Trophoblast cell (in vitro differentiated cells and primary cell): Measurements from ENCODE around the gene CASQ2.
A peak's percentile ranks its signal among the peaks of the same experiment; 100 is the strongest.

Source experiments
- DNase-seq, 2 donors: peaks; one replicate each; pipeline ENCODE4 v3.0.0-alpha.2; 2016
- H2AFZ ChIP-seq: 2 replicates; pipeline ENCODE4 v1.6.1; 2013; ENCODE audit warnings: low read length, moderate library complexity, mild to moderate bottlenecking; ENCODE audit not compliant: insufficient read depth, poor library complexity
- H2AK5ac ChIP-seq: 2 replicates; pipeline ENCODE4 v1.6.1; 2013; ENCODE audit warnings: mild to moderate bottlenecking, low read length
- H2BK120ac ChIP-seq: 2 replicates; pipeline ENCODE4 v1.6.1; 2013; ENCODE audit warnings: low read length, mild to moderate bottlenecking, moderate library complexity; ENCODE audit not compliant: insufficient read depth, poor library complexity
- H2BK12ac ChIP-seq: 2 replicates; pipeline ENCODE4 v1.6.1; 2013; ENCODE audit warnings: mild to moderate bottlenecking, low read length, moderate library complexity
- H2BK5ac ChIP-seq: 2 replicates; pipeline ENCODE4 v1.6.1; 2013; ENCODE audit warnings: low read length, low read depth, moderate library complexity, mild to moderate bottlenecking; ENCODE audit not compliant: poor library complexity
- H3K14ac ChIP-seq: 2 replicates; pipeline ENCODE4 v1.6.1; 2013; ENCODE audit warnings: mild to moderate bottlenecking, low read length
- H3K18ac ChIP-seq: 2 replicates; pipeline ENCODE4 v1.6.1; 2013; ENCODE audit warnings: mild to moderate bottlenecking, low read length
- H3K23ac ChIP-seq: 2 replicates; pipeline ENCODE4 v1.6.1; 2013; ENCODE audit warnings: low read length
- H3K27ac ChIP-seq: 2 replicates; pipeline ENCODE4 v1.5.1; 2013; ENCODE audit warnings: low read depth, mild to moderate bottlenecking, inconsistent platforms, low read length, moderate library complexity
- H3K27me3 ChIP-seq: 2 replicates; pipeline ENCODE4 v1.6.1; 2013; ENCODE audit warnings: inconsistent platforms, mild to moderate bottlenecking, low read length, moderate library complexity; ENCODE audit not compliant: insufficient read depth
- H3K36me3 ChIP-seq, 2 experiments: 1 replicate in 1 of 2; 2 replicates in 1 of 2; pipeline ENCODE4 v1.6.1; 2013; ENCODE audit warnings: low read length in 2 of 2, mild to moderate bottlenecking in 2 of 2, moderate library complexity in 1 of 2; ENCODE audit not compliant: insufficient read depth in 2 of 2, control insufficient read depth in 1 of 2
- H3K4ac ChIP-seq: 2 replicates; pipeline ENCODE4 v1.6.1; 2013; ENCODE audit warnings: low read depth, mild to moderate bottlenecking, low read length, moderate library complexity
- H3K4me1 ChIP-seq, 2 experiments: 1 replicate in 1 of 2; 2 replicates in 1 of 2; pipeline ENCODE4 v1.6.1; 2013; ENCODE audit warnings: low read length in 2 of 2, mild to moderate bottlenecking in 2 of 2, moderate library complexity in 1 of 2; ENCODE audit not compliant: insufficient read depth in 2 of 2, control insufficient read depth in 1 of 2
- H3K4me2 ChIP-seq: 2 replicates; pipeline ENCODE4 v1.6.1; 2013; ENCODE audit warnings: inconsistent platforms, mild to moderate bottlenecking, low read length, moderate library complexity
- H3K4me3 ChIP-seq: 2 replicates; pipeline ENCODE4 v1.5.1; 2013; ENCODE audit warnings: mild to moderate bottlenecking, low read depth, low read length, inconsistent platforms
- H3K79me1 ChIP-seq: one replicate; pipeline ENCODE4 v1.6.1; 2013; ENCODE audit warnings: low read length
- H3K79me2 ChIP-seq: 2 replicates; pipeline ENCODE4 v1.6.1; 2013; ENCODE audit warnings: low read length, mild to moderate bottlenecking; ENCODE audit not compliant: control insufficient read depth, insufficient read depth, poor library complexity
- H3K9ac ChIP-seq: 2 replicates; pipeline ENCODE4 v1.6.1; 2013; ENCODE audit warnings: mild to moderate bottlenecking, low read length
- H3K9me3 ChIP-seq: 2 replicates; pipeline ENCODE4 v1.6.1; 2013; ENCODE audit warnings: low read depth, mild to moderate bottlenecking, control low read depth, inconsistent platforms, low read length; ENCODE audit not compliant: insufficient read depth
- H4K12ac ChIP-seq: 2 replicates; pipeline ENCODE4 v1.6.1; 2013; ENCODE audit warnings: low read depth, mild to moderate bottlenecking, low read length, moderate library complexity
- H4K8ac ChIP-seq: 2 replicates; pipeline ENCODE4 v1.6.1; 2013; ENCODE audit warnings: low read depth, mild to moderate bottlenecking, low read length, moderate library complexity
- H4K91ac ChIP-seq: one replicate; pipeline ENCODE4 v1.6.1; 2013; ENCODE audit warnings: low read depth, mild to moderate bottlenecking, low read length, moderate library complexity
- WGBS: extraction: QIAGEN DNeasy Blood & Tissue Kit; methylation state at CpG from one replicate; pipeline ENCODE4 v1.1.7; 2013; ENCODE audit warnings: missing lambda C conversion rate; ENCODE audit not compliant: insufficient read length, insufficient coverage; ENCODE audit errors: extremely low coverage; 5-methylcytosine and 5-hydroxymethylcytosine counted together

CASQ2 gene

GRCh38 chr1:115668579-115668978 lies 99.9 kb downstream of the CASQ2 start:
- no peak overlapping the region for H3K4ac ChIP-seq
- no peak overlapping the region for H3K14ac ChIP-seq
- peaks cover 9% of the 10 kb centered on the region for H3K79me1 ChIP-seq
- H3K23ac ChIP-seq, result no peak overlapping the region
- peaks cover 22 to 32% of the 10 kb centered on the region in 2 experiments for H3K4me1 ChIP-seq
- H3K18ac ChIP-seq, result no peak overlapping the region
- no peak overlapping the region for H2BK120ac ChIP-seq
- no peak overlapping the region for H2BK12ac ChIP-seq
- H3K4me2 ChIP-seq, result no peak overlapping the region
- H2AK5ac ChIP-seq, result no peak overlapping the region
- no peak overlapping the region for H4K91ac ChIP-seq
- H2AFZ ChIP-seq, result no peak overlapping the region
- no peaks in the 10 kb centered on the region for H3K9me3 ChIP-seq
- H2BK5ac ChIP-seq, result peak overlapping the region; percentile 49
- no peak overlapping the region for H4K12ac ChIP-seq
- no peak for DNase-seq
- peak overlapping the region; percentile 54 for H3K27ac ChIP-seq
- H3K79me2 ChIP-seq, result peaks cover 2% of the 10 kb centered on the region
- H3K27me3 ChIP-seq, result no peaks in the 10 kb centered on the region
- no CpG with 5 or more reads among the region's 1 CpG for WGBS
- no peak overlapping the region for H4K8ac ChIP-seq
- no peak overlapping the region for H3K4me3 ChIP-seq
- no peak overlapping the region for H3K9ac ChIP-seq
- H3K36me3 ChIP-seq, result peaks cover 12 to 30% of the 10 kb centered on the region in 2 experiments

GRCh38 chr1:115666702-115667101 lies 101.8 kb downstream of the CASQ2 start:
- H3K23ac ChIP-seq, result no peak overlapping the region
- H3K9ac ChIP-seq, result no peak overlapping the region
- peak overlapping the region; percentile 67 for H3K18ac ChIP-seq
- no peak overlapping the region for H2AFZ ChIP-seq
- H3K27ac ChIP-seq, result no peak overlapping the region
- H4K12ac ChIP-seq, result no peak overlapping the region
- WGBS, result no CpG with 5 or more reads among the region's 4 CpGs
- H3K9me3 ChIP-seq, result no peaks in the 10 kb centered on the region
- H3K79me2 ChIP-seq, result peaks cover 1% of the 10 kb centered on the region
- peaks cover 15 to 31% of the 10 kb centered on the region in 2 experiments for H3K4me1 ChIP-seq
- peak overlapping the region; percentile 25 for H2BK12ac ChIP-seq
- H3K14ac ChIP-seq, result no peak overlapping the region
- H2BK5ac ChIP-seq, result no peak overlapping the region
- H4K8ac ChIP-seq, result no peak overlapping the region
- H2BK120ac ChIP-seq, result peak overlapping the region; percentile 5
- peaks cover 13 to 30% of the 10 kb centered on the region in 2 experiments for H3K36me3 ChIP-seq
- H3K4ac ChIP-seq, result no peak overlapping the region
- H3K4me2 ChIP-seq, result no peak overlapping the region
- no peak overlapping the region for H4K91ac ChIP-seq
- no peaks in the 10 kb centered on the region for H3K27me3 ChIP-seq
- H2AK5ac ChIP-seq, result peak overlapping the region; percentile 30
- H3K79me1 ChIP-seq, result peaks cover 9% of the 10 kb centered on the region
- H3K4me3 ChIP-seq, result no peak overlapping the region
- no peak for DNase-seq

DNA sequence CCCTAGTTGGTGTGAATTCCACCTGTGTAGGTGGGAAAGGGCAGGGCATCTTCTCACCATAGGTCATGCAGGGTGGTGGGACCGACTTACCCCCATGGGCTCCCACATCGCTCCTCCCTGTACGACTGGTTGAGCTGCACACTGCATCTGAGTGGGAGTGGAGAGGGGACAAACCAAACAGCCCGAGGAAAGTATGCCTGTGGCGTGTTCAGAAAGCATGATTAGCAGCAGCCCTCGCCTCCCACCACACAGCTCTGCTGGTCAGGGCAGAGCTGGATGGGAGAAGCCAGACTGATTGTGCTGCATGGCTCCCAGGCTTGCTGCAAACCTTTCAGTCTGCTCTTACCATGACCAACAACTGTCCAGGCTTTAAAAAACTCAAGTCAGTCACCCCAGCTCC lies 102.3 kb downstream of the CASQ2 start:
- no peak overlapping the region for H3K4me2 ChIP-seq
- H3K27me3 ChIP-seq, result no peaks in the 10 kb centered on the region
- H3K4me1 ChIP-seq, result peaks cover 13 to 28% of the 10 kb centered on the region in 2 experiments
- H2AFZ ChIP-seq, result no peak overlapping the region
- H2BK12ac ChIP-seq, result peak overlapping the region; percentile 25
- no peaks in the 10 kb centered on the region for H3K9me3 ChIP-seq
- H3K27ac ChIP-seq, result no peak overlapping the region
- H3K79me2 ChIP-seq, result no peaks in the 10 kb centered on the region
- no peak overlapping the region for H2BK5ac ChIP-seq
- H3K36me3 ChIP-seq, result peaks cover 12 to 28% of the 10 kb centered on the region in 2 experiments
- H3K14ac ChIP-seq, result no peak overlapping the region
- H3K4me3 ChIP-seq, result no peak overlapping the region
- no peak for DNase-seq
- no peak overlapping the region for H2BK120ac ChIP-seq
- H3K9ac ChIP-seq, result no peak overlapping the region
- no peak overlapping the region for H3K23ac ChIP-seq
- no peak overlapping the region for H4K12ac ChIP-seq
- H3K79me1 ChIP-seq, result peaks cover 9% of the 10 kb centered on the region
- H2AK5ac ChIP-seq, result no peak overlapping the region
- WGBS, result no CpG with 5 or more reads among the region's 6 CpGs
- no peak overlapping the region for H4K8ac ChIP-seq
- H3K18ac ChIP-seq, result peak overlapping the region; percentile 67
- no peak overlapping the region for H3K4ac ChIP-seq
- H4K91ac ChIP-seq, result no peak overlapping the region

DNA sequence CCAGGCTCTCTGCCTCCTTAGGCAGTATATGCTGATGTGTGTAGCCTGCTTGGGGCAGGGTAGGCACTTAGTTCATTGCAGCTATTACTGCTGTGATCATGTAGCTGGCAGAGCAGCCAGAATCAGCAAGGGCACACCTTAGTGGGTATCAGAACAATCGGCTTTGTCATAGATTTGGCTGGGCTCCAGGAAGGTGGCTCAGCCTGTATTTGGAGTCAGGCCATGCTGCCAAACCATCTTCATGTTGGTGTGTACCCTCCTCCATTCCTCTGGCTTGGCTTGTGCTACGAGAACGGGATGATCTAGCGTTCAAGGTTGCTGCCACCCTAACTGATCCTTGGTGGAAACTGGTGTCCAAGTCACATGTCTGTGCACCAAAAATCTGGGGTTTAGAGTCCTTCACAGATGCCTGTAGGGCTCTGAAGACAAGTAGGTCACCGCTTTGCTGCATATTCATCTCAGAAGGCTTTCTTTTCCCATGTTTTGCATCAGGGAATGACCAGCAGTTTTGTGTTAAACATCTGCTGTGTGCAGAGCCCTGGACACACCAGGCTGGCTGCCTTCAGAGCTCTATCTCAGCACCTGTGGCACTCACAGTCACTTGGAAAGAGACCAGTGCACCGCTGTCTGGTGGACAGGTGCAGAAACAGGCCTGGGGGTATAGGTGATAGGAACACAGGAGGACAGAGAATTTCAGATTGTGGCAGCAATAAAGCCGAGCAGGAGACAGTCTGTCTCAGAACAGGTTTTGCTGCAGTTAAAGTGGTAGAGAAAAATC lies 103.0 kb downstream of the CASQ2 start:
- Histone ChIP-seq H3K79me1 (peaks cover 11% of the 10 kb centered on the region), H3K4me2 (no peak overlapping the region), H3K79me2 (peaks cover 3% of the 10 kb centered on the region), H2BK5ac (no peak overlapping the region), H4K8ac (no peak overlapping the region), H2BK12ac (no peak overlapping the region), H3K23ac (no peak overlapping the region), H3K18ac (no peak overlapping the region), H3K14ac (no peak overlapping the region), H2AK5ac (no peak overlapping the region), H3K9me3 (no peaks in the 10 kb centered on the region), H2AFZ (no peak overlapping the region), H4K12ac (no peak overlapping the region), H4K91ac (no peak overlapping the region), H3K27ac (no peak overlapping the region), H2BK120ac (no peak overlapping the region), H3K27me3 (no peaks in the 10 kb centered on the region), H3K9ac (no peak overlapping the region), H3K4me1 (peaks cover 16 to 26% of the 10 kb centered on the region in 2 experiments), H3K36me3 (peaks cover 13 to 26% of the 10 kb centered on the region in 2 experiments), H3K4me3 (no peak overlapping the region), H3K4ac (no peak overlapping the region)
- peak; percentile 38 to 55 for DNase-seq
- WGBS, result no CpG with 5 or more reads among the region's 7 CpGs
